Panc1 (cell line): ENCODE measurements around the gene KIF26B. TPM values are rescaled to one million over a fixed set of nuclear protein-coding genes. Genes with fewer than 3 reads are reported as not detected.

ENCODE experiments used
- ATAC-seq: fragments of 200-7000 bp; cut with Tn5 transposase; 2 replicates; pipeline ENCODE4 v1.9.1; 2020; ENCODE audit warnings: mild to moderate bottlenecking, moderate library complexity
- BruUV-seq: library from RNA; stranded (reverse); fragments of 400-500 nt; replicated peaks from 2 replicates; lab custom pipeline; 2021; lab: Mats Ljungman, UMichigan
- CTCF ChIA-PET: fragments of 300-600 bp; sonication (Branson Sonifier 250); formaldehyde crosslinking; loops from one replicate; lab custom pipeline; 2022; ENCODE audit warnings: antibody characterized with exemption; lab: Charles Lee
- POLR2A ChIA-PET: fragments of 300-600 bp; sonication (Branson Sonifier 250); formaldehyde crosslinking; loops from one replicate; lab custom pipeline; 2022; ENCODE audit warnings: antibody characterized with exemption; lab: Charles Lee
- DNase-seq: peaks from one replicate; pipeline ENCODE4 v3.0.0-alpha.2; 2010; ENCODE audit warnings: low read depth, low spot score
- H3K27ac ChIP-seq: 2 replicates; pipeline ENCODE4 v1.5.1; 2011; ENCODE audit warnings: mild to moderate bottlenecking, low read length, inconsistent platforms
- H3K27me3 ChIP-seq: fragments of 200-500 bp; sonication (Bioruptor generic); 2 replicates; pipeline ENCODE4 v1.6.0; 2014; ENCODE audit warnings: low read length, inconsistent platforms; ENCODE audit not compliant: control insufficient read depth, insufficient read depth
- H3K36me3 ChIP-seq: fragments of 200-500 bp; sonication (Bioruptor generic); 2 replicates; pipeline ENCODE4 v1.5.1; 2014; ENCODE audit warnings: inconsistent platforms, mild to moderate bottlenecking, low read length, moderate library complexity; ENCODE audit not compliant: control insufficient read depth, insufficient read depth
- H3K4me1 ChIP-seq: 2 replicates; pipeline ENCODE4 v1.5.1; 2011; ENCODE audit warnings: inconsistent platforms, mild to moderate bottlenecking, low read length, moderate library complexity; ENCODE audit not compliant: control insufficient read depth, insufficient read depth
- H3K4me3 ChIP-seq, 2 experiments: 2 replicates each; pipeline ENCODE4 v1.5.1; 2011 to 2012; ENCODE audit warnings: low read depth in 2 of 2, low read length in 2 of 2, mild to moderate bottlenecking in 2 of 2, inconsistent platforms in 1 of 2, moderate library complexity in 1 of 2
- H3K9me3 ChIP-seq: fragments of 200-500 bp; sonication (Bioruptor generic); 2 replicates; pipeline ENCODE4 v1.5.1; 2014; ENCODE audit warnings: low read depth, mild to moderate bottlenecking, inconsistent platforms, low read length, moderate library complexity; ENCODE audit not compliant: control insufficient read depth, insufficient read depth
- CTCF ChIP-seq: fragments of 450-650 bp; IDR thresholded peaks from 2 replicates; pipeline ENCODE4 v1.5.1; 2017; ENCODE audit warnings: mild to moderate bottlenecking
- POLR2AphosphoS5 ChIP-seq: IDR thresholded peaks from 2 replicates; pipeline ENCODE4 v1.6.1; 2012; ENCODE audit warnings: mild to moderate bottlenecking, low read depth, low read length, moderate library complexity
- REST ChIP-seq, 2 experiments: IDR thresholded peaks; 2 replicates each; pipeline ENCODE4 v1.6.1; 2011 to 2012; ENCODE audit warnings: low read depth in 2 of 2, control low read depth in 1 of 2, low read length in 1 of 2, mild to moderate bottlenecking in 1 of 2, moderate library complexity in 1 of 2; ENCODE audit not compliant: insufficient read depth in 1 of 2
- TCF7L2 ChIP-seq: IDR thresholded peaks from 2 replicates; pipeline ENCODE4 v1.6.1; 2011; ENCODE audit warnings: mild to moderate bottlenecking, low read depth, low read length, inconsistent platforms
- in situ Hi-C: cut with HindIII; loops from 2 replicates; pipeline ENCODE4 v1.10.0; 2016; ENCODE audit warnings: low sequenced_read_pairs, low pct_unique_long_range_greater_than_20kb
- intact Hi-C: fragments of 100-400 bp; cut with micrococcal nuclease; formaldehyde crosslinking; loops from one replicate; pipeline ENCODE4 v1.10.0; 2022; ENCODE audit not compliant: unreplicated experiment
- total RNA-seq: library from RNA; stranded (reverse); gene quantifications from one replicate; pipeline ENCODE4 v1.2.1, GENCODE V29; 2021; ENCODE audit not compliant: unreplicated experiment

Gene KIF26B
- total RNA-seq, 1 experiment from 2014 or later: 0.33 TPM

DNA sequence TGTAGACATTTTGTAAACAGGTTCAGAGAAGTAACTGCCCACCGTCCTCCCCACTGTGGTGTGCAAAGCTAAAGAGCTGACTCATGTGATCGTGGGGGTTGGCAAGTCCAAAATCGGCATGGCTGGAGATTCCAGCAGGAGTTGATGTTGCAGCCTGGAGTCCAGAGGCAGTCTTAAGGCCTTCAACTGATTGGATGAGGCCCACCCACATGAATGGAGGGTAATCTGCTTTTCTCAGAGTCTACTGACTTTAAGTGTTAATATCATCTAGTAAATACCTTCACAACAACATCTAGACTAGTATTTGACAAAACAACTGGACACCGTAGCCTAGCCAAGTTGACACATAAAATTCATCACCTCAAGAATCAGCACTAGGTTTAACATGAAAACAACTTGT lies 281.6 kb downstream of the KIF26B start:
- in situ Hi-C loops: no loop called here
- POLR2A ChIA-PET: no interaction called here

DNA sequence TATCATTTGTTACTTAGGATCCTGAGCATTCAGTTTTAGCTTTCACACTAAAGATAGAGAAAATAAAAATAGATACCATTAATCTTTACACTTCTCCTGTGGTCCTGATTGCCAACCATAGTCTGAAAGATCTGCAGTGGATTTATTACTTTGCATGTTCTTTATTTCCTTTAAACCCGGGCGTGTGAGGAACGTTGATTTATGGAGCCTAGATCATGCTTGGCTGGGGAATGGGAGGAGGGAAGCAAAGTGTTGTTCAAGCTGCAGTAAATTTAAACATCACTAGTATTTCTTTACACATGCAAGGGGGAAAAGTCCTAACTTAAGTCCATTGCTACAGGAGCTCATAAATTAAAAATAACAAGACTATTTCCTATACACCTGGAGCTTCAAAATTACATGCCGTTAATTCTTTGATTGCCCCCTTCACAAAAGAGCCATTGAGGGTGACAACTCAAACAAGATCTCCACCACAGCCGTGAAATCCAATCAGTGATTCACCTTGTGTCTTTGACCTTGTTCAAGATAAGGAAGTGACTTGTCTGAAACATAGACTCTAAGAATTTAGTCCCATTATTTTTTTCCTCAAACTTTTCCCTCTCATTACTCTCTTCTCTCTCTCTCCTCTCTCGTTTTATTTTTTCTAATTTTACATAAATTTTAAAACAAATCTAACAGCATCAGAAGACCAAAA lies 282.7 kb downstream of the KIF26B start:
- DNase-seq: no peak
- ChIA-PET POLR2A (interaction anchor here (0.6 kb wide), 1 partner anchor 807 kb away, joined by 5 read pairs; no protein-coding TSS in a partner anchor), CTCF (no interaction called here)
- in situ Hi-C loops (no loop called here), intact Hi-C loops (no loop called here)
- H3K36me3 ChIP-seq: no peaks in the 10 kb centered on the region
- no peak for TF ChIP-seq POLR2AphosphoS5
- TF ChIP-seq CTCF: no peak
- H3K27ac ChIP-seq: no peak overlapping the region
- H3K4me1 ChIP-seq: no peaks in the 10 kb centered on the region
- H3K9me3 ChIP-seq: no peaks in the 10 kb centered on the region
- no peak for ATAC-seq
- no TSS peak for BruUV-seq
- H3K4me3 ChIP-seq: no peak overlapping the region
- H3K27me3 ChIP-seq: peaks cover 18% of the 10 kb centered on the region

More for the DNA sequence above, 281.6 kb downstream of the KIF26B start:
- TF ChIP-seq TCF7L2 (no peak), CTCF (no peak), REST (IDR thresholded peaks at IDR 0.05; ENCODE audit: insufficient read depth in 1 of 2, low read depth in 2 of 2, low read length in 1 of 2) (no peak)
- H3K4me1 ChIP-seq: no peaks in the 10 kb centered on the region
- ATAC-seq (no peak), DNase-seq (no peak)
- intact Hi-C loops: no loop called here
- no peak overlapping the region for H3K27ac ChIP-seq
- CTCF ChIA-PET: no interaction called here
- peaks cover 20% of the 10 kb centered on the region for H3K27me3 ChIP-seq
- H3K4me3 ChIP-seq: no peak overlapping the region
- no peaks in the 10 kb centered on the region for H3K9me3 ChIP-seq
- no TSS peak for BruUV-seq
- no peaks in the 10 kb centered on the region for H3K36me3 ChIP-seq
